ENCODE data around the gene TANC1. TPM values are rescaled to one million over a fixed set of nuclear protein-coding genes. Genes with fewer than 3 reads are reported as not detected.

TANC1 gene
- total RNA-seq, 2 donors from 2014 or later, result 70.1 to 86.1 TPM

DNA sequence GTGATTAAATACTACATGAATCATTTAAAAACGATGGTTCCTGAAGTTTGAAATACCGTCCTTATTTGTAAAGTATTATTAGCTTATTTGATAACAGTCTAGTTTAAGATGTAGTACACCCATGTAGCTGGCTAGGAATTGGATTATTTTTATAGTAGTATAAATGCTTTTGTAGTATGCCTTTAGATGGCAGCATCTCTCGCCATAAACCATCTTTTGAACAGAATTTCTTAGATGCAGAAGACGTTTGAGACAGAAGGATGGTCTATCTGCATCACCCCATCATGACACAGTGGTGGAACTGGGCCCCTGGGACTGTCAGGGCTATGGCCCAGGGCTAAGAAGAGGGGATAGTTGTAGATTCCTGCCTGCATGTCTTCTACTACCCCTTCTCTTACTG is 165.4 kb downstream of the TANC1 start:
- DNase-seq (ENCODE audit: low spot score), result no peak
- Histone ChIP-seq H3K4me1 (ENCODE audit: control insufficient read depth in 1 of 2, low read depth in 2 of 2) (peaks cover 40 to 94% of the 10 kb centered on the region in 2 donors), H3K27me3 (replicated peaks; ENCODE audit: insufficient read depth) (no peaks in the 10 kb centered on the region), H3K36me3 (no peaks in the 10 kb centered on the region), H3K4me3 (no peak overlapping the region), H3K27ac (peak overlapping the region; percentile 46 to 66), H3K9me3 (no peaks in the 10 kb centered on the region)
- peak; percentile 17 for TF ChIP-seq CTCF (IDR thresholded peaks at IDR 0.05)
- ATAC-seq (ENCODE audit: insufficient number of reproducible peaks, low FRiP score, low read depth), result no peak

GRCh38 chr2:159134979-159135378 is 166.5 kb downstream of the TANC1 start:
- Histone ChIP-seq H3K9me3 (no peaks in the 10 kb centered on the region), H3K27ac (peak overlapping the region; percentile 65 to 66), H3K4me3 (no peak overlapping the region), H3K4me1 (ENCODE audit: control insufficient read depth in 1 of 2, low read depth in 2 of 2) (peaks cover 38 to 96% of the 10 kb centered on the region in 2 donors), H3K27me3 (replicated peaks; ENCODE audit: insufficient read depth) (no peaks in the 10 kb centered on the region), H3K36me3 (no peaks in the 10 kb centered on the region)
- DNase-seq (ENCODE audit: low spot score) (no peak), ATAC-seq (ENCODE audit: insufficient number of reproducible peaks, low FRiP score, low read depth) (no peak)
- TF ChIP-seq CTCF (IDR thresholded peaks at IDR 0.05), result no peak

DNA sequence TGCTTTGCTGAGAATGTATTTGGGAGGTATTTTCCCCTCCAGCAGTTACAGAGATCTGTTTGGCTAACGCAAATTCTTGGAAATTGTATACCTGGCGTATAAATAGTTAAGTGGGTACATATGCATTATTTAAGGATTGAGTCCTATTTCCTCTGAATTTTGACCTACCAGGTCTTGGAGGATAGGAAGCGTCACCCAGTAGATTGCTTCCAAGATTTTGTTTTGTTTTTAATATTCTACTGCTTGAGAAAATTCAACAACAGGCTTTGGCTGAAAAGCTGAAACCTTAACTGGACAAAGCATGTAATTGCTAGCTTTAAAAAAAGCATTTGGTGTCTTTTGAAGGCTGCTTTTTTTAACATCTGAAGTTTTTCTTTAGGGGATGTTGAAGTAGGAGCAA is 168.0 kb downstream of the TANC1 start:
- H3K4me3 ChIP-seq, result peak overlapping the region; percentile 36
- TF ChIP-seq CTCF (IDR thresholded peaks at IDR 0.05), result no peak
- ATAC-seq (ENCODE audit: insufficient number of reproducible peaks, low FRiP score, low read depth), result no peak
- H3K9me3 ChIP-seq, result no peaks in the 10 kb centered on the region
- H3K27ac ChIP-seq, result peak overlapping the region; percentile 65 to 66
- no peak for DNase-seq (ENCODE audit: low spot score)
- no peaks in the 10 kb centered on the region for H3K36me3 ChIP-seq
- H3K4me1 ChIP-seq (ENCODE audit: control insufficient read depth in 1 of 2, low read depth in 2 of 2), result peaks cover 40 to 92% of the 10 kb centered on the region in 2 donors
- H3K27me3 ChIP-seq (replicated peaks; ENCODE audit: insufficient read depth), result no peaks in the 10 kb centered on the region

DNA sequence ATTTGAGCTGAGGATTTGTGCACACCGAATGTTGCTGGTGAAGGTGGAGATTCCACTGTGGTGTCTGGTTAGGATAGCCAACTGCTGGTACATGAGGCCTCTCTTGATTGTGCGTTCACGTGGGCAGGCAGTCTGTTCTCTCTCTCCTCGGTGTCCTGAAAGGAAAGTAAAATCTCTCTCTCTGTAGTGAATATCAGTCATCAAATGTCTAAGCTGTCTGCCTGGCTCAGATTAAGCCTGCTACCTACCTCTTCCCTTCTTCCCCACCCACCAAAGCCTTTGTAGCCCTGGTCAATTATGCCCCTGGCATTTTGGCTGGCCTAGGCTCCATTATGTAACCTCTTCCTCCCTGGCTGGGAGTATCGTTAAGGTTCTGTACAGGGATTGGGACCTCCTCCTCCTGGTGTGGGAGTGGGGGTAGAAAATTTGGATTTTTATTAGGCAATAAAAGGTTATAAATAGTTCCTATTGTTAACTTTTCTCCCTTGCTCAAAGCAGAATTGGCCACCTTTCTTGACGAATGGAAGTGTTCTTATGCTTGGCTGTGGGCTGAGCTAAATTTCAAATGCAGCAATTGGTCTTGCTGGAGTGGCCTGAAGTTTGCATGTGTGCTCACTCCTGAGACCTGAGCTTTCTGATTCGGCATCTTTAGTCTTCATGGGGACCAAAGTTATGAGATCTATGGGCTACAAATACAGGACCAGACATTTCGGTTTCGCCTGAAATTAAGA is 169.2 kb downstream of the TANC1 start:
- Histone ChIP-seq H3K27me3 (replicated peaks; ENCODE audit: insufficient read depth) (no peaks in the 10 kb centered on the region), H3K27ac (peak overlapping the region; percentile 35 to 57), H3K9me3 (no peaks in the 10 kb centered on the region), H3K36me3 (no peaks in the 10 kb centered on the region), H3K4me1 (ENCODE audit: control insufficient read depth in 1 of 2, low read depth in 2 of 2) (peaks cover 28 to 79% of the 10 kb centered on the region in 2 donors), H3K4me3 (peak overlapping the region; percentile 22)
- ATAC-seq (ENCODE audit: insufficient number of reproducible peaks, low FRiP score, low read depth) (no peak), DNase-seq (ENCODE audit: low spot score) (no peak)
- TF ChIP-seq CTCF (IDR thresholded peaks at IDR 0.05), result no peak

DNA sequence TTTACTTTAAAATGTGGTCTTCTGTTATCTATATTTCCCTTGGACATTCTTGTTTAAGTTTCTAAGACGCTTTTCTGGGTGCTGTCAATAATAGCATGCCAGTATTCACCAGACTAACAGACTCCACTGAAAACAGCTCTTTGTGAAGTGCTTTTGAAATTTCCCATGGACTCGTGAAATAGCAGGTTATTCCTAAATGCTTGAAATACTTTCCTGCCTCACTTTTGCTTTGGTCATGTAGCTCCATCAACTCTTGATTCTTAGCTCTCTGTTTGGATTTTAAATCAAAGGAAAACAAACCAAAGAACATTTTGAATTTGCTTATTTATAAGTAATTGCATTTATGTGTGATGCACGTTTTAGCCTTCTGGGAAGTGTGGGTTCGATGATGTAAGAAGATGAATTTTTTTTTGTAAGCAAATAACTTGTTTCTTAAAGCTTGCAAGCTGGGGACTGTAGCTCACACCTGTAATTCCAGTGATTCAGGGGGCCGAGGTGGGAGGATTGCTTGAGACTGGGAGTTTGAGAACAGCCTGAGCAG is 170.3 kb downstream of the TANC1 start:
- H3K9me3 ChIP-seq, result no peaks in the 10 kb centered on the region
- no peak overlapping the region for H3K4me3 ChIP-seq
- no peak for TF ChIP-seq CTCF (IDR thresholded peaks at IDR 0.05)
- H3K36me3 ChIP-seq, result no peaks in the 10 kb centered on the region
- ATAC-seq (ENCODE audit: insufficient number of reproducible peaks, low FRiP score, low read depth), result no peak
- H3K4me1 ChIP-seq (ENCODE audit: control insufficient read depth in 1 of 2, low read depth in 2 of 2), result peaks cover 24 to 70% of the 10 kb centered on the region in 2 donors
- peak overlapping the region; percentile 32 to 57 for H3K27ac ChIP-seq
- H3K27me3 ChIP-seq (replicated peaks; ENCODE audit: insufficient read depth), result no peaks in the 10 kb centered on the region
- DNase-seq (ENCODE audit: low spot score), result no peak

All from thoracic aorta (tissue), 2 donors.